Adipocyte (in vitro differentiated cells): ENCODE data around the gene RAD21L1.

ENCODE experiments used
- DNase-seq: peaks from one replicate; pipeline ENCODE4 v3.0.0-alpha.2; 2015; ENCODE audit warnings: low read depth
- H3K27me3 ChIP-seq: replicated peaks from 2 replicates; pipeline ENCODE4 v1.7.0; 2013; ENCODE audit warnings: mild to moderate bottlenecking, low read length, moderate library complexity; ENCODE audit not compliant: control insufficient read depth, insufficient read depth
- H3K36me3 ChIP-seq: 2 replicates; pipeline ENCODE4 v1.7.0; 2013; ENCODE audit warnings: low read length, mild to moderate bottlenecking, moderate library complexity; ENCODE audit not compliant: control insufficient read depth, insufficient read depth, severe bottlenecking
- H3K4me1 ChIP-seq: 2 replicates; pipeline ENCODE4 v1.7.0; 2013; ENCODE audit warnings: mild to moderate bottlenecking, low read length, moderate library complexity; ENCODE audit not compliant: control insufficient read depth, insufficient read depth
- H3K4me3 ChIP-seq: 2 replicates; pipeline ENCODE4 v1.7.0; 2013; ENCODE audit warnings: mild to moderate bottlenecking, low read length, moderate library complexity
- H3K9ac ChIP-seq: 2 replicates; pipeline ENCODE4 v1.7.0; 2013; ENCODE audit warnings: mild to moderate bottlenecking, low read length, moderate library complexity
- H3K9me3 ChIP-seq: 2 replicates; pipeline ENCODE4 v1.7.0; 2013; ENCODE audit warnings: mild to moderate bottlenecking, low read length, moderate library complexity; ENCODE audit not compliant: control insufficient read depth

RAD21L1 gene

GRCh38 chr20:1265226-1265915 is 39.5 kb downstream of the RAD21L1 start:
- Histone ChIP-seq H3K4me3 (peak overlapping the region; percentile 86), H3K36me3 (no peaks in the 10 kb centered on the region), H3K9ac (peak overlapping the region; percentile 90), H3K9me3 (no peaks in the 10 kb centered on the region), H3K27me3 (no peaks in the 10 kb centered on the region), H3K4me1 (peaks cover 13% of the 10 kb centered on the region)
- DNase-seq = peak; percentile 9

- Histone ChIP-seq H3K4me3 (peak overlapping the region; percentile 86), H3K27me3 (no peaks in the 10 kb centered on the region), H3K9ac (peak overlapping the region; percentile 90), H3K36me3 (no peaks in the 10 kb centered on the region), H3K4me1 (peaks cover 13% of the 10 kb centered on the region), H3K9me3 (no peaks in the 10 kb centered on the region)
- no peak for DNase-seq
These were observed 40.0 kb downstream of the RAD21L1 start for GRCh38 chr20:1265916-1266166.

GRCh38 chr20:1266167-1266973 is 40.5 kb downstream of the RAD21L1 start, which contains the start of gene SNPH:
SNPH (plus strand) TSS chr20:1266294; CDS start chr20:1296240, 29,946 bp downstream.
- DNase-seq = peak; percentile 89
- H3K27me3 ChIP-seq = no peaks in the 10 kb centered on the region
- H3K36me3 ChIP-seq = no peaks in the 10 kb centered on the region
- peak within 1 kb of the TSS; percentile 86 for H3K4me3 ChIP-seq
- H3K9me3 ChIP-seq = no peaks in the 10 kb centered on the region
- H3K4me1 ChIP-seq = peaks cover 13% of the 10 kb centered on the region
- peak within 1 kb of the TSS; percentile 90 for H3K9ac ChIP-seq

GRCh38 chr20:1267161-1267560 is 41.3 kb downstream of the RAD21L1 start:
- Histone ChIP-seq H3K9me3 (no peaks in the 10 kb centered on the region), H3K4me1 (peaks cover 13% of the 10 kb centered on the region), H3K9ac (peak overlapping the region; percentile 90), H3K36me3 (no peaks in the 10 kb centered on the region), H3K27me3 (no peaks in the 10 kb centered on the region), H3K4me3 (peak overlapping the region; percentile 86)
- no peak for DNase-seq

GRCh38 chr20:1267809-1268374 is 42.0 kb downstream of the RAD21L1 start:
- no peak overlapping the region for H3K4me3 ChIP-seq
- DNase-seq = no peak
- no peak overlapping the region for H3K9ac ChIP-seq
- H3K9me3 ChIP-seq = no peaks in the 10 kb centered on the region
- no peaks in the 10 kb centered on the region for H3K36me3 ChIP-seq
- H3K27me3 ChIP-seq = no peaks in the 10 kb centered on the region
- H3K4me1 ChIP-seq = peaks cover 13% of the 10 kb centered on the region

GRCh38 chr20:1269235-1269634 is 43.4 kb downstream of the RAD21L1 start:
- H3K27me3 ChIP-seq = no peaks in the 10 kb centered on the region

GRCh38 chr20:1269850-1270249 is 44.0 kb downstream of the RAD21L1 start:
- DNase-seq = no peak
- Histone ChIP-seq H3K27me3 (no peaks in the 10 kb centered on the region), H3K4me1 (peaks cover 13% of the 10 kb centered on the region), H3K9me3 (no peaks in the 10 kb centered on the region), H3K9ac (no peak overlapping the region), H3K36me3 (no peaks in the 10 kb centered on the region), H3K4me3 (no peak overlapping the region)

More at GRCh38 chr20:1269235-1269634, 43.4 kb downstream of the RAD21L1 start:
- peaks cover 13% of the 10 kb centered on the region for H3K4me1 ChIP-seq
- H3K4me3 ChIP-seq = no peak overlapping the region
- no peaks in the 10 kb centered on the region for H3K36me3 ChIP-seq
- no peak overlapping the region for H3K9ac ChIP-seq
- H3K9me3 ChIP-seq = no peaks in the 10 kb centered on the region
- no peak for DNase-seq

GRCh38 chr20:1272368-1273100 is 46.7 kb downstream of the RAD21L1 start:
- Histone ChIP-seq H3K4me3 (no peak overlapping the region), H3K9me3 (no peaks in the 10 kb centered on the region), H3K36me3 (no peaks in the 10 kb centered on the region), H3K4me1 (no peaks in the 10 kb centered on the region), H3K9ac (no peak overlapping the region), H3K27me3 (no peaks in the 10 kb centered on the region)
- no peak for DNase-seq

GRCh38 chr20:1273366-1273765 is 47.5 kb downstream of the RAD21L1 start:
- H3K4me1 ChIP-seq = no peaks in the 10 kb centered on the region
- peak; percentile 20 for DNase-seq
- no peaks in the 10 kb centered on the region for H3K9me3 ChIP-seq
- H3K36me3 ChIP-seq = no peaks in the 10 kb centered on the region
- no peaks in the 10 kb centered on the region for H3K27me3 ChIP-seq
- no peak overlapping the region for H3K9ac ChIP-seq
- no peak overlapping the region for H3K4me3 ChIP-seq

GRCh38 chr20:1274485-1275311 is 48.9 kb downstream of the RAD21L1 start:
- H3K4me1 ChIP-seq = no peaks in the 10 kb centered on the region
- H3K9ac ChIP-seq = no peak overlapping the region
- no peak overlapping the region for H3K4me3 ChIP-seq
- H3K27me3 ChIP-seq = no peaks in the 10 kb centered on the region
- DNase-seq = no peak
- no peaks in the 10 kb centered on the region for H3K36me3 ChIP-seq
- H3K9me3 ChIP-seq = no peaks in the 10 kb centered on the region
